Cardiac fibroblast (primary cell): ENCODE data around the gene KMT2C.
A peak's percentile ranks its signal among the peaks of the same experiment; 100 is the strongest.
"Not testable (repeated sequence)": the region's sequence is repeated elsewhere in the genome, so short reads cannot be mapped to it uniquely, and the experiment has no call there.

Experiments
- DNase-seq, 2 donors: peaks; one replicate each; pipeline versions ENCODE4 v3.0.0 to v3.0.0-alpha.2; 2010; ENCODE audit warnings: low read depth in 2 of 2
- H3K4me3 ChIP-seq, 2 donors: replicated peaks in 1 of 2; 1 replicate in 1 of 2; 2 replicates in 1 of 2; pipeline ENCODE4 v1.5.1; 2011; ENCODE audit warnings: low read depth in 2 of 2, low read length in 2 of 2, mild to moderate bottlenecking in 2 of 2, moderate library complexity in 1 of 2
- CTCF ChIP-seq: IDR thresholded peaks from one replicate; pipeline ENCODE4 v1.5.1; 2011; ENCODE audit warnings: low read depth, mild to moderate bottlenecking, low read length, inconsistent platforms

KMT2C gene

GRCh38 chr7:152435384-152436110, at the start of gene KMT2C:
TSS of gene KMT2C (minus strand) at chr7:152436003. CDS start at chr7:152435786, 217 bp downstream.
- peak; percentile 42 to 64 for DNase-seq
- peak within 1 kb of the TSS; percentile 61 to 73 for H3K4me3 ChIP-seq
- no peak for TF ChIP-seq CTCF

GRCh38 chr7:152481082-152481481, 45.3 kb upstream of the KMT2C start:
- no peak overlapping the region for H3K4me3 ChIP-seq
- no peak for TF ChIP-seq CTCF
- DNase-seq: no peak

DNA sequence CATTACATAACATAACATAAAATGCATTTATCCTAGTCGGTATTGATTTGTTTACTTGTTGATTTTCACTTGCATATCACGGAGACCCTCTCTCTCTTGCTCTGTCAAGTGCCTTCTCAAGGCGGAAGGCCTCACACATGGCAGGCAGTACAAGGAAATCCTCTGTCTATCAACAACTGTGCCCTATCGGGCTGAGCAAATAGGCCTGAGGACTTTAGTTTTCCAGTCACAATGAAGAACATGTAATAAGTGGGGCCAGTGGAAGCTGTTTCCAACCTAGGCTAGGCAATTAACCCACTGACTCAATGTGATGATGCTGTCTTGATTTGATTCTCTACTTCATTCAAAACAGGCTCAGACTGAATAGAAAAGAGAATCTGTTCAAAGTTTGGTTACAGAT, 44.9 kb upstream of the KMT2C start:
- no peak for DNase-seq
- TF ChIP-seq CTCF: no peak
- no peak overlapping the region for H3K4me3 ChIP-seq

DNA sequence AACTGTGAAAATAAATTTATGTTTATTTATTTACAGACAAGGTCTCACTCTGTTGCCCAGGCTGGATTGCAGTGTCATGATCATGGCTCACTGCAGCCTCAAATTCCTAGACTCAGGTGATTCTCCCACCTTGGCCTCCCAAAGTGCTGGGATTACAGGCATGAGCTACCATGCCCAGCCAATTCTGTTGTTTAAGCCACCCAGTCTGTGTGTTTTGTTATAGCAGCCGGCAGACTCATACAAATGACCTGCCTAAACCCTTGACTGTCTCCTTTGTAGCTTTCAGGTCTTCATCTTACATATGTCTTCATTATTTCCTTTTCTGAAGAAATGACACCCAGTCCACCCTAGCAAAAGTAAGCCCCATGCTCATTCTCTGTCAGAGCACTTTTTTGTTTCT, 43.8 kb upstream of the KMT2C start:
- no peak for TF ChIP-seq CTCF
- no peak overlapping the region for H3K4me3 ChIP-seq
- DNase-seq: no peak

DNA sequence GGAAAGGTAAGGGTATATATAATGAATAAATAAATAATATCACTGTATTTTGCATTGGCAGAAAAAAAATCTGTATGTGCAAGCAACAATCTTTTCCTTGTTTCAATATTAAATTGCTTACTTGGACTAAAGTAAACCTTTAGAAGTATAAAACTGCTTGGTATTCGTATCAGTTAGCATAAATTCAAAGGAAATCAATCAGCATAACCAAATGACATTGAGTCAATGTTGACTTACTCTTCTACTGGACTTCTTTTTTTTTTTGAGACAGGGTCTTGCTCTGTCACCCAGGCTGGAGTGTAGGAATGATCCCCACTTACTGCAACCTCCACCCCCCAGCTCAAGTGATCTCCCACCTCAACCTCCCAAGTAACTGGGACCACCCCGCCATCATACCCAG, 42.3 kb upstream of the KMT2C start:
- no peak for TF ChIP-seq CTCF
- DNase-seq: no peak
- no peak overlapping the region for H3K4me3 ChIP-seq

DNA sequence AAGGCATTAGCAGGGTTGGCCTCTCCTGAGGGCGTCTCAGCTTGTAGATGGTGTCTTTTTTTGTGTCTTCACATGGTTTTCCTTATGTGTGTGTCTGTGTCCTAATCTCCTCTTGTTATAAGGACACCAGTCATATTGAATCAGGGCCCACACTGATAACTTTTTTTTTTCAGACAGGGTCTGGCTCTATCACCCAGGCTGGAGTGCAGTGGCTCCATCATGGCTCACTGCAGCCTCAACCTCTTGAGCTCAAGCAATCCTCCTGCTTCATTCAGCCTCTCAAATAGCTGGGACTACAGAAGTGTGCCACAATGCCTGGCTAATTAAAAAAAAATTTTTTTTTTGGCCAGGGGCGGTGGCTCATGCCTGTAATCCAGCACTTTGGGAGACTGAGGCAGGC, 41.3 kb upstream of the KMT2C start:
- no peak for TF ChIP-seq CTCF
- H3K4me3 ChIP-seq: no peak overlapping the region
- DNase-seq: no peak

- TF ChIP-seq CTCF: no peak
- H3K4me3 ChIP-seq: no peak overlapping the region
- DNase-seq: no peak
These were observed 40.7 kb upstream of the KMT2C start for GRCh38 chr7:152476551-152476950.

- DNase-seq, H3K4me3 ChIP-seq: not testable (repeated sequence)
These were observed 35.3 kb upstream of the KMT2C start for GRCh38 chr7:152471023-152471620.

- H3K4me3 ChIP-seq: not testable (repeated sequence)
- DNase-seq: peak in 1 of 2 donors; percentile 55
These were observed 34.6 kb upstream of the KMT2C start for GRCh38 chr7:152470251-152471022.
